GM21717 (cell line): ENCODE data around the gene NDUFA12.

Experiments
- ATAC-seq: cut with Tn5 transposase; IDR thresholded peaks from one replicate; pipeline ENCODE4 v1.9.1; 2021; ENCODE audit warnings: mild to moderate bottlenecking, moderate library complexity; ENCODE audit not compliant: unreplicated experiment

NDUFA12 gene

DNA sequence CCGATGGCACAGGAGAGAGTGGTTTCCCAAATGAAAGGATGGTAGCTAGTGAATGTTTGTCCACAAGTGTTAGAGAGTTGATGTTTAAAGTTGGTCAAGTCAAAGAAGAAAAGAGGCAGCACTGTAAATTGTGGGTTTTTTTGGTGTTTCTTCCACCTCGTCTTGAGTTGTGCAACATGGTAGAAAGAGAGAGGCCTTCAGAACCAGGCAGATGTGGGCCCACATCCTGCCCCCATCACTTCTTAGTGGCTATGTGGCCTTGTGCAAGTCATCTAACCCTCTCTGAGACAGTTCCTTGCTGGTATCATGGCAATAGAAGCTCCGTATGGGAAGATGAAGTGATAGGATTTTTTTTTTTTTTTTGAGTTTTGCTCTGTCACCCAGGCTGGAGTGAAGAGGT is 60.8 kb downstream of the NDUFA12 start:
- no peak for ATAC-seq

- ATAC-seq = no peak
Measured at GRCh38 chr12:94941440-94941862, 62.0 kb downstream of the NDUFA12 start.

DNA sequence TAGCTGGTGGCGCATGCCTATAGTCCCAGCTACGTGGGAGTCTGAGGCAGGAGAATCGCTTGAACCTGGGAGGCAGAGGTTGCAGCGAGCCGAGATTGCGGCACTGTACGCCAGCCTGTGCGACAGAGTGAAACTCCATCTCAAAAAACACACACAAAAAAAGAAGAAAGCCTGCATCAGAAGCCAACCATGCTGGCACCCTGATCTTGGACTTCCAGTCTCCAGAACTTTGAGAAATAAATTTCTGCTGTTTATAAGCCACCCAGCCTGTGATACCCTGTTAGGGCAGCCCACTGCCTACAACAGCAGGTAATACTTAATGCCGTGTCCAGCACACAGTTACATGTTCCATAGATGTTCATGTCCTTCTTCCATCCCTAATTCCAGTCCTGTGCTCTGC is 62.7 kb downstream of the NDUFA12 start:
- ATAC-seq = no peak

DNA sequence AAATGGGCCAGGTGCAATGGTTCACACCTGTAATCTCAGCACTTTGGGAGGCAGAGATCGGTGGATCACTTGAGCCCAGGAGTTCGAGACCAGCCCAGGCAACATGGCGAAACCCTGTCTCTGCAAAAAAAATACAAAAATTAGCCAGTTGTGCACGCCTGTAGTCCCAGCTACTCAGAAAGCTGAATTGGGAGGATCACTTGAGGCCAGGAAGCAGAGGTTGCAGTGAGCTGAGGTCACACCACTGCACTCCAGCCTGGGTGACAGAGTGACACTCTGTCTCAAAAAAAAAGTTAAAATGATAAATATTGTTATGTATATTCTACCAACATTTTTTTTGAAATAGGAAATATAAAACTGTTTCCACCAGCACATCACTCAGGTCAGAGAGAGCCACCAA is 64.9 kb downstream of the NDUFA12 start:
- ATAC-seq = no peak

DNA sequence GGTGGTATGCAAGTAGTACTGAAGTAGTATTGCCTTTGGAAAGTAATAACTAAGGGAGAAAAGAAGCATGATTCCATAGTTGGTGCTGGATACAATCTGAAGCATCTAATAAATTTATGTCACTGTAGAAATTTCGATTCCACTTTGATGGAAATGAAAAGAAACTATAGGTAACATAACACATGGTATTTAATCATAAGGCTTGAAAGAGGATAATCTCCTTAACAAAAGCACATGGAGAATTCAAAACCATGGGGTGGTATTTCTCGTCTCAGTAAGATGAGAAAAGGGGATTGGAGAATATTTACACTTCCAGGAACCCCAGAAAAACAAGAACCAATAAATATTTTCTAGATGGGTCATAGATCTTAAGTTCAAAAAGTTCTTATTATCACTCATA is 72.7 kb downstream of the NDUFA12 start:
- ATAC-seq = no peak

DNA sequence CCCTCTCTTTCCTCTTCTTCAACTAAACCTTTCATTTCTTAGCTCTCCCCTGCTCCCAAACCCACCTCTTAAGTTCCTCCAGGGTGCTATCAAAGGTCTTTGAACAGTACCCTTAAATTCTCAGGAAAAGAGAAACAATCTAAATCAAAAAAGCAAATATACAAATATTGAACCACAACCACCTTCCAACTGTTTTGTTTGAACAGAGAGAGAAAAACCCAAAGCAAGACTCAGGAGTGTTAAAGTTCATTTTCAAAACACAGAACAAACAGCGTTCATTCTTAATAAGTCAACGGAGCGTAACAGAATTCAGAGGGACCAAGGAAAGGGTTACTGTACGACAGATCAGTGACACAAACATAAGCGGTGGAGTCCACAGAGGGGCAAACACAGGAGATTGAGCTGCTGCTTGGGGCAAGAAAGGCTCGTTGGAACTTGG is 73.3 kb downstream of the NDUFA12 start:
- ATAC-seq = no peak

DNA sequence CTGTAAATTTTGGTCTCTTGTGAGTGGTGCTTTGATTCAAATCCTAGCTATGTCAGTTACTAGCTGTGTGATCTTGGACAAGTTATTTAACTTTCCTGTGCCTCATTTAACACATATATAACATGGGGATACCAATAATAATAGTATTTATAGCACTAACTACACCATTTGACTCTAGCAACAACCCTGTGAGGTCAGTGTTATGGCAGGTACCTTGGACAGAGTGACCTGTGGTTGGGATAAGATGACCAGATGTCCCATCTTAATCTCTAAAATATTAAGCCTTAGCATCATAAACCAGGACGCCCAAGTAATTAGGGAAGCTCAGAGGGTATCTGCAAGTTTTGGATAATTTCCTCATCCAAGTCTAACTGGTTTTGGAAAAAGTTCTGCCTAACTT is 73.7 kb downstream of the NDUFA12 start:
- no peak for ATAC-seq

DNA sequence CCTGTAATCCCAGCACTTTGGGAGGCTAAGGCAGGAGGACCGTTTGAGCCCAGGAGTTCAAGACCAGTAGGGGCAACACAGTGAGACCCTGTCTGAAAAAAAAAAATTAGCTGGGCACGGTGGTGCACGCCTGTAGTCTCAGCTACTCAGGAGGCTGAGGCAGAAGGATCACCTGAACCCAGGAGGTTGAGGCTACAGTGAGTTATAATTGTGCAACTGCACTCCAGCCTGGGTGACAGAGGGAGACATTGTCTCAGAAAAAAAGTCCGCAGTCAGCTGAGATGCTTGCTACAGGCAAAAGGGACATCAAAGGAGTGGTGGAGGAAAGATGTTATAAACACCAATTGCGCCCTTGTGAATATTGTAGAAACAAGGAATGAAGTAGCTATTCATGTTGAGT is 77.8 kb downstream of the NDUFA12 start:
- no peak for ATAC-seq

GRCh38 chr12:94925206-94925605 is 78.3 kb downstream of the NDUFA12 start:
- no peak for ATAC-seq

- no peak for ATAC-seq
Measured at GRCh38 chr12:94922561-94922960, 80.9 kb downstream of the NDUFA12 start.
